HG03571 (cell line): Measurements from ENCODE around the gene NPIPA3.
"Not testable (repeated sequence)": the region's sequence is repeated elsewhere in the genome, so short reads cannot be mapped to it uniquely, and the experiment has no call there.

Source experiments
- ATAC-seq: cut with Tn5 transposase; IDR thresholded peaks from one replicate; pipeline ENCODE4 v1.9.1; 2021; ENCODE audit not compliant: unreplicated experiment

The NPIPA3 gene

GRCh38 chr16:14703156-14704011 lies at the start of gene NPIPA3:
NPIPA3 (plus strand) TSS chr16:14703411; CDS start chr16:14708944, 5,533 bp downstream.
- ATAC-seq, result peak; percentile 96

DNA sequence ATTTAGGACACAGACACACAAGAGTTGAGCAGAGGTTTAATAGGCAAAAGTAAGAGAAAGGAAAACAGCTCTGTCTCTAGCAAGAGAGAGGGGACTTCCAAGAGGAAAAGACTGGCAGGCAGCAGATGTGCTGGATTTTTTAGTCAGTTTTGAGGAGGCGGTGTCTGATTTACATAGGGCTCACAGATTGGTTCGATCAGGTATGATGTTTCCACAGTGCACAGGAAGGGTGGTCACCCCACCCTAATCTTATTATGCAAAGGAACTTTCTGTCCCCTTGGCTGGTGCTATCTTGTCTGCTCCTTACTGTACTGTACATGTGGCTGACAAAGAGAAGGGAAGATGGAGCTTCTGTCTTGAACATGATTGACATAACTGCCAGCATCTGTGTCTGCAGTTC lies 45.1 kb upstream of the NPIPA3 start:
- no peak for ATAC-seq

DNA sequence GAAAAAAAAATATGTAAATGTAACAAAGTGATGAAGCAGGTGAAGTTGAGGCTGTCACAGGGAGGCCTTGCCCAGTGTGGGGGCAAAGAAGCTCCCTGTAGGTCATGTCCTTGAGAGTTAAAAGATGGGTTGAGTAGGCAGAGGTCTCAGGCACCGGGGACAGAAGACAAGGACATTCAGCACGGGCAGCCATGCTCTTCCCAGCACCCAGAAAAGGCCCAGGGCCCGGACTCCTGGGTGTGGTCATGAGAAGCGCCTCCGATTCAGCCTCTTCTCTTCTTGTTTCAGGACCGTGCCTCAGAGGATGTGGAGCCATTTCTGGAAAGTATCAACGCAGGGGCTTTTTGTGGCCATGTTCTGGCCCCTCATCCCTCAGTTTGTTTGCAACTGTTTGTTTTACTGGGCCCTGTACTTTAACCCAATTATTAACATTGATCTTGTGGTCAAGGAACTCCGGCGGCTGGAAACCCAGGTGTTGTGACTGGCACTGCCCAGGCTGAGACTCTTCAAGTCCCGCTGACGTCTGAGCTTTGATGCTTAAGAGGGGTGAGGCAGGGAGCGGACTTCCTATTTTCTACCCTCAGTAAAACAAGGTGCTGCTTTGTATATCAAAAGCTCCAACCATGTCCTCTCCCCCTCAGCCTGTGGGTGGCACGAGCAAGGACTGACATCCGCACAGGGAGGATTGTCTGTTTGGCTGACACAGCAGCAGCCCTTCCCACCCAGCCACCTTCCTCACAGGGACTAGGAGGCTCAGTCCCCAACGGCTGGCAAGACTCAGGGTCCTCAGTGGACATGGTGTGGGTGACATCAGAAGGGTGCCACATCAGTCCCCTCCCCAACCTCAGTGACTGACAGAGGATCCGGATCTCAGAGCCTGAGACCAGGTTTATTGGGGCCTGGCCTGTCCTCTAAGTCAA lies 35.6 kb upstream of the NPIPA3 start:
- no peak for ATAC-seq

DNA sequence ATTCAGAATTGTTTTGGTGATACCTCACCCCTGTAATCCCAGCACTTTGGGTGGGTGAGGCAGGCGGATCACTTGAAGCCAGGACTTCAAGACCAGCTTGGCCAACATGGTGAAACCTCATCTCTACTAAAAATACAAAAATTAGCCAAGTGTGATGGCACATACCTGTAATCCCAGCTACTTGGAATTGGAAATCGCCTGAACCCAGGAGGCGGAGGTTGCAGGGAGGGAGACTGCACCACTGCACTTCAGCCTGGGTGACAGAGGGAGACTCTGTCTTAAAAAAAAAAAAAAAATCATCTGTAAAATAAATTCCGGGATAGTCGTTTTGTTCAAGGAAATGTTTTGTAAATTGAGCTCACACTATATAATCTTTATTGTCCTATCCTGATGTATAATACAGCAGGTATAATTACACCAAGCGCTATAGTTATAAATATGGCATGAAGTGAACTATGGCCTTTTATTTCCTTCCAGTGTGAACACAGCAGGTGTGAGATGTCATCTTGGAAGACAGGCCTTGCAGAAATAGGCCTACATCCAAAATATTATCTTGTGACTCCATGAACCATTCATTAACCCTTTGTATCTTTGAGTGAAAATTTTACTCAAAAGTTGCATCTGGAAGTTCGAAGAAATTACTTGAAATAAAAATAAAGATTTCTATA lies 34.5 kb upstream of the NPIPA3 start:
- ATAC-seq, result no peak

- ATAC-seq, result no peak
These were observed 33.4 kb upstream of the NPIPA3 start for GRCh38 chr16:14669776-14670175.

GRCh38 chr16:14672403-14672971 lies 30.7 kb upstream of the NPIPA3 start:
- ATAC-seq, result peak; percentile 75

DNA sequence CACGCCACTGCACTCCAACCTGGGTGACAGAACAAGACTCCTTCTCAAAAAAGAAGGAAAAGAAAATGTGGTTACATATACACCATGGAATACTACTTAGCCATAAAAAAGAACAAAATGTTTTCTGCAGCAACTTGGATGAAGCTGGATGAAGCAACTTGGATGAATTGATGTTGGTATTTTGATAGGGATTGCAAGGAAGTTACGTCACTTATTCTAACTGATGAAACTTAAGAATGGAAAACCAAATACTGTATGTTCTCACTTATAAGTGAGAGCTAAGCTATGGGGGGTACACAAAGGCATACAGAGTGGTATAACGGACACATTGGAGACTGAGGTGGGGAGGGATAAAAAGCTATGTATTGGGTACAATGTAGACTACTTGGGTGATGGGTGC lies 26.6 kb upstream of the NPIPA3 start:
- ATAC-seq, result no peak

DNA sequence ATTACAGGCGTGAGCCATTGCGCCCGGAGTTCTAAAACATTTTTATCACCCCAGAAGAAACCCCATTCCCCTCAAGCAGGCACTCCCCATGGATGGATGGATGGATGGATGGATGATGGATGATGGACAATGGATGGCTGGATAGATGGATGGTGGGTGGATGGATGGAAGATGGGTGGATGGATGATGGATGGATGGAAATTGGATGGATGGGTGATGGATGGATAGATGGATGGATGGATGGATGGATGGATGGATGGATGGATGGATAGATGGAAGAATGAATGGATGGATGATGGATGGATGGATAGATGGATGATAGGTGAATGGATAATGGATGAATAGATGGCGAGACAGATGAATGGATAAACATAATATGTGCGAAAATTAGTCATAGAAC lies 25.6 kb upstream of the NPIPA3 start:
- no peak for ATAC-seq

DNA sequence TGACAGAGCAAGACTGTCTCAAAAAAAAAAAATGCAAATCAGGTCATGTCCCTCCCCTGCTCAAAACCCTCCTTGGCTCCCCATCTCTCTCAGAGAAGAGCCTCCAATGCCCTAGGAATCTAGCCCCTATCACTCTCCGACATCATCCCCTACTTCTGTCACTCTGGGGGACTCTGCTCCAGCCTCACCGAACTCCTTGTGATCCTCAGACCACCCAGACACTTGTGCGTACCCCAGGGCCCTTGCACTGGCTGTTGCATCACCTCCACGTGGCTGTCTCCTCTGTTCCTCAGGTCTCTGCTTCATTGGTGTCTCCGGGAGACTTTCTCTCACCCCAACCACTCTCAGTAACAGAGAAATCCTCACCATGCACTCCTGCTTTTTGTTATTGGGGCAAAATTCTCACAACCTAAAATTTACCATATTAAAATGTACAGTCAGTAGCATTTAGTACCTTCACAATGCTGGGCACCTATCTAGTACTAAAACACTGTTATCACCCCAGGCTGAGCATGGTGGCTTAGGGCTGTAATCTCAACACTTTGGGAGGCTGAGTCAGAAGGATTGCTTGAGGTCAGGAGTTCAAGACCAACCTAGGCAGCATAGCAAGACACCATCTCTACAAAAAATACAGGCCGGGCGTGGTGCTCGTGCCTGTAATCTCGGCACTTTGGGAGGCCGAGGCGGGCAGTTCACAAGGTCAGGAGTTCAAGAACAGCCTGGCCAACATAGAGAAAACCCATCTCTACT lies 24.3 kb upstream of the NPIPA3 start:
- ATAC-seq, result no peak

DNA sequence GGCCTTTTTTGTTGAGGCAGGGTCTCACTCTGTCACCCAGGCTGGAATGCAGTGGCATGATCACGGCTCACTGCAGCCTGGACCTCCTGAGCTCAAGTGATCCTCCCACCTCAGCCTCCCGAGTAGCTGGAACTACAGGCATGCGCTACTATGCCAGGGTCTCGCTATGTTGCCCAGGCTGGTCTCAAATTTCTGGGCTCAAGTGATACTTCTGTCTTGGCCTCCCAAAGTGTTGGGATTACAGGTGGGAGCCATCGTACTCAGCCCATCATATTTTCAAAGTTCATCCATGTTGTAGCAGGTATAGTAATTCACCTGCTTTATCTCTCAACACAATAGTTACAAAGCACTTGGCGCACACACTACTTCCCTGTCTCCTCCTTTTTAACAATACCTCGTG lies 22.8 kb upstream of the NPIPA3 start:
- not testable (repeated sequence) for ATAC-seq

DNA sequence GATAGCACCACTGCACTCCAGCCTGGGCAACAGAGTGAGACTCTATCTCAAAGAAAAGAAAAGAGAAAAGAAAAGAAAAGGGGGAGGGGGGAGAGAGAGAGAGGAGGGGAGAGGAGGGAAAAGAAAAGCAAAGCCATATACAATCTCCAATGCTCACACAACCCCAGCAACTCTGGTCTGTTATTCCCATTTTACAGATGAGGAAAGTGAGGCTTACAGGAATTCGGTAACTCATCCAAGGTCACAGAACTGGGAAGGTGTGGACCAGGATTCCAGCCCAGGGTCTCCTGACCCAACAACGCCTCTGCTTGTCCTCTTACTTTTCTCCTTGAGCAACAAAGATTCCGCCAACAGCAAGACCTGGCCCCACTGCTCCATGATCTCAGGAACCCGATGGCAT lies 22.1 kb upstream of the NPIPA3 start:
- no peak for ATAC-seq

DNA sequence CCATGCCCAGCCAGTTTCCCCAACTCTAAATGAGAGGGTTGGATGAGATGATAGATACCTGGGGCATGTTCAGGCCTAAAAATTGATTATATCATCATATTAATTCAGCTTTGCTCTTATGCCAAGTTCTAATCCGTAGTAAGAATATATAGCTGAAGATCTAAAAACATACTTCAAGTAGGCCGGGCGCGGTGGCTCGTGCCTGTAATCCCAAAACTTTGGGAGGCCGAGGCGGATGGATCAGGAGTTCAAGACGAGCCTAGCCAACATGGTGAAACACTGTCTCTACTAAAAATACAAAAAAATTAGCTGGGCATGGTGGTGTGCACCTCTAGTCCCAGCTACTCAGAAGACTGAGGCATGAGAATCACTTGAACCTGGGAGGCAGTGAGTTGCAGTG lies 21.1 kb upstream of the NPIPA3 start:
- no peak for ATAC-seq

DNA sequence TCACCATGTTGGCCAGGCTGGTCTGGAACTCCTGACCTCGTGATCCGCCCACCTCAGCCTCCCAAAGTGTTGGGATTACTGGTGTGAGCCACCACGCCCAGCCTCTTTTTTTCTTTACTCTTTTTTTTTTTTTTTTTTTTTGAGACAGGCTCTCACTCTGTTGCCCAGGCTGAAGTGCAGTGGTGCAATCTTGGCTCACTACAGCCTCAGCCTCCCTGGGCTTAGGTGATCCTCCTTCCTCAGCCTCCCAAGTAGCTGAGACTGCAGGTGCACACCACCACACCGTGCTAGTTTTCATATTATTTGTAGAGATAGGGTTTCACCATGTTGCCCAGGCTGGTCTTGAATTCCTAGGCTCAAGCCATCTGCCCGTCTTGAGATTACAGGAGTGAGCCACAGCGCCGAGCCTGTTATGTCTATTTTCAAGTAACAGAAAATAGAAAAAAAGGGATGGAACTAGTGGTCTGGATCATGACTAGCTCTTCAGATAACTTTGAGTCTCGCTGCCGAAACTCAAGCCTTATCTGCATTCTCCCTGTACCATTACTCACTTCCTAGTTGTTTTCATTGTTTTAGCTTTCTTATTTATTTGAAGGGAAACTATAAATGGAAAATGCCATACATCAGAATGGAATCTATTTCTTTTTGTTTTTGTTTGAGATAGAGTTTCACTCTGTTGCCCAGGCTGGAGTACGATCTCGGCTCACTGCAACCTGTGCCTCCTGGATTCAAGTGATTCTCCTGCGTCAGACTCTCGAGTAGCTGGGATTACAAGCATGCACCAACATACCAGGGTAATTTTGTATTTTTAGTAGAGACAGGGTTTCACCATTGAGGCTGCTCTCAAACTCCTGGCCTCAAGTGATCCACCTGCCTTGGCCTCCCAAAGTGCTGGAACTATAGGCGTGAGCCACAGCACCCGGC lies 17.1 kb upstream of the NPIPA3 start:
- ATAC-seq, result not testable (repeated sequence)

- ATAC-seq, result not testable (repeated sequence)
These were observed 9.1 kb upstream of the NPIPA3 start, which contains the start of gene PLA2G10 for GRCh38 chr16:14694129-14694528. PLA2G10 (minus strand) TSS chr16:14694308; CDS start chr16:14694229, 79 bp downstream.

- not testable (repeated sequence) for ATAC-seq
These were observed 1.4 kb upstream of the NPIPA3 start for GRCh38 chr16:14701859-14702258.

DNA sequence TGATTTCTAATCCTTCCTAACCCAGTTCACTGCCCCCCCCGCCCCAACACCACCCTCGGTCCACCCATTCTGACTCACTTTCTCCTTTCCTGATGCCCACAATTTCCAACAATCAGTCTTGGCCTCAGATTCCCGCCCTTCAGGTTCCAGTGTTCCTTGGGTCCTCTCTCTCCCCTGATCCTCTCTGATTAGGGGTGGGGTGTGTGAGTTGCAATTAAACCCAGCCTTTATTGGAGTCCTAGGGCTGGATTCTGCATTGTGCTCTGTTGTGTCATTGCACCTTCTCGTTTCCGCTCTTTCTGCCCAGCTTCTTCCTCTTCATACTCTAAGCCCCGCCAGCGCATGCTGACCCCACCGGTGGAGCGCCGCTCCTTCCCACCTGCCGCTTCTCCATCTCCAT lies 539 bp upstream of the NPIPA3 start:
- not testable (repeated sequence) for ATAC-seq

DNA sequence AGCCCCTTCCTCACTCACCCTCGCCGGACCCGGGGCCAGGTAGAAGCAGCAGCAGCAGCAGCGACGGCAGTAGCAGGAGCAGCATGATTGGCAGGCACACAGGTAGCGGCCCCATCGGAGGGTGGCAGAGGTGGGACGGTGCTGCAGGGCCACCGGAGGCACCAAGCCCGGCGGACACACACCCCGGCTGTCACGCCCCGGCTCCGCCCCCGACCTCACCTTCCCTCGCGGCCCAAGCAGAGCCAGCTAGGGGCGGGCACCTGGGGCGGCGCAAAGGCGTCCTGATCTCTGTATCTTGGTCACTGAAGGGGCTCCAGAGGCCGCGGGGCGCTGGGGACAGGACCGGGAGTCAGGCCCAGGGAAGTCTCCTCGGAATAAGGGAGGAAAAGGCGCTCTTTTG lies 30.0 kb downstream of the NPIPA3 start:
- not testable (repeated sequence) for ATAC-seq

DNA sequence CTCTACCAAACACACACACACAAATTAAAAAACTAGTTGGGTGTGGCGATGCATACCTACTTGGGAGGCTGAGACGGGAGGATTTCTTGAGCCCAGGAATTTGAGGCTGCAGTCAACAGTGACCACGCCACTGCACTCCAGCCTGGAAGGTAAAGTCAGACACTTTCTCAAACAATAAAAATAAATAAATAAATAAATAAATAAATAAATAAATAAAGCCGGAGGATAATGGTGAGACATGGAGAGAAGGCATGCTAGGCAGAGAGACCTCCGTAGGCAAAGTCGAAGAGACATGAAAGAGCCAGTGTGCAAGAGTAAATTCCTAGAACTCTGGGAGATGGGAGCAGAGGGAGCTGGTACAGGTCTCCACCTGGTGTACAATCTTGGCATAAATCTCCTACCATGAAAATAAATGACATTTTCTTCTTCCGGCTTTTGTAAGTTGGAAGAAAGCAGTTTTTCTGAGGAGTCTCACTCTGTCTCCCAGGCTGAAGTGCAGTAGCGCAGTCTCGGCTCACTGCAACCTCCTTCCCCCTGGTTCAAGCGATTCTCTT lies 37.7 kb downstream of the NPIPA3 start:
- not testable (repeated sequence) for ATAC-seq

GRCh38 chr16:14741794-14742193 lies 38.6 kb downstream of the NPIPA3 start:
- not testable (repeated sequence) for ATAC-seq
